Stimulated activated CD8-positive, alpha-beta memory T cell treated with anti-CD3 and anti-CD28 coated beads, Interleukin-12 subunit alpha, Interleukin-12 subunit beta, amount 100 ng/mL, for 1 hour (primary cell): ENCODE data around the gene TBX3.

Experiments
- DNase-seq: peaks from one replicate; pipeline ENCODE4 v3.0.0-alpha.2; 2020; ENCODE audit warnings: low read depth

Gene TBX3

GRCh38 chr12:114668151-114668885 lies 15.7 kb downstream of the TBX3 start:
- no peak for DNase-seq

GRCh38 chr12:114667669-114668150 lies 16.3 kb downstream of the TBX3 start:
- DNase-seq: no peak

GRCh38 chr12:114666746-114667668 lies 17.0 kb downstream of the TBX3 start:
- DNase-seq: no peak

- no peak for DNase-seq
These were observed 18.3 kb downstream of the TBX3 start for GRCh38 chr12:114665411-114666260.

- no peak for DNase-seq
These were observed 19.2 kb downstream of the TBX3 start for GRCh38 chr12:114664651-114665320.

GRCh38 chr12:114662512-114663177 lies 21.3 kb downstream of the TBX3 start:
- DNase-seq: peak; percentile 41

- DNase-seq: no peak
These were observed 22.7 kb downstream of the TBX3 start for GRCh38 chr12:114661245-114661644.

GRCh38 chr12:114659084-114659483 lies 24.9 kb downstream of the TBX3 start:
- no peak for DNase-seq

GRCh38 chr12:114658002-114658441 lies 26.0 kb downstream of the TBX3 start:
- no peak for DNase-seq

GRCh38 chr12:114657597-114657920 lies 26.4 kb downstream of the TBX3 start:
- no peak for DNase-seq

GRCh38 chr12:114656906-114657596 lies 26.9 kb downstream of the TBX3 start:
- no peak for DNase-seq

GRCh38 chr12:114655934-114656749 lies 27.8 kb downstream of the TBX3 start:
- no peak for DNase-seq

- no peak for DNase-seq
These were observed 34.4 kb downstream of the TBX3 start for GRCh38 chr12:114649585-114649984.

- DNase-seq: no peak
These were observed 35.3 kb downstream of the TBX3 start for GRCh38 chr12:114648711-114649110.

- no peak for DNase-seq
These were observed 45.1 kb downstream of the TBX3 start for GRCh38 chr12:114638790-114639435.

- DNase-seq: no peak
These were observed 47.1 kb downstream of the TBX3 start for GRCh38 chr12:114636723-114637480.

- DNase-seq: no peak
These were observed 52.7 kb downstream of the TBX3 start for GRCh38 chr12:114631242-114631641.

GRCh38 chr12:114628199-114628598 lies 55.8 kb downstream of the TBX3 start:
- DNase-seq: no peak
